ENCODE measurements around the gene CERS3.
A peak's percentile ranks its signal among the peaks of the same experiment; 100 is the strongest.

CERS3 gene

GRCh38 chr15:100544946-100545345 is 16.2 kb upstream of the CERS3 start:
- Mint-ChIP-seq H3K27ac (no peak overlapping the region), H3K4me3 (no peak overlapping the region), H3K27me3 (no peaks in the 10 kb centered on the region), H3K36me3 (no peaks in the 10 kb centered on the region), H3K4me1 (no peaks in the 10 kb centered on the region), H3K9me3 (no peaks in the 10 kb centered on the region)
- ATAC-seq (ENCODE audit: low read depth) (no peak), DNase-seq (ENCODE audit: low spot score in 2 of 2) (no peak)

- H3K9me3 Mint-ChIP-seq = no peaks in the 10 kb centered on the region
- no peak overlapping the region for H3K4me3 Mint-ChIP-seq
- DNase-seq (ENCODE audit: low spot score in 2 of 2) (no peak), ATAC-seq (ENCODE audit: low read depth) (no peak)
- H3K36me3 Mint-ChIP-seq = no peaks in the 10 kb centered on the region
- no peak overlapping the region for H3K27ac Mint-ChIP-seq
- H3K27me3 Mint-ChIP-seq = no peaks in the 10 kb centered on the region
- no peaks in the 10 kb centered on the region for H3K4me1 Mint-ChIP-seq
Observed at GRCh38 chr15:100544338-100544841, 15.6 kb upstream of the CERS3 start.

GRCh38 chr15:100542290-100542689 is 13.5 kb upstream of the CERS3 start:
- Mint-ChIP-seq H3K27me3 (no peaks in the 10 kb centered on the region), H3K4me1 (peaks cover 5% of the 10 kb centered on the region), H3K4me3 (no peak overlapping the region), H3K27ac (no peak overlapping the region), H3K9me3 (no peaks in the 10 kb centered on the region), H3K36me3 (peaks cover 10% of the 10 kb centered on the region)
- DNase-seq (ENCODE audit: low spot score in 2 of 2) (no peak), ATAC-seq (ENCODE audit: low read depth) (no peak)

- DNase-seq (ENCODE audit: low spot score in 2 of 2) = peak; percentile 23 to 44
- H3K36me3 Mint-ChIP-seq = peaks cover 11% of the 10 kb centered on the region
- no peaks in the 10 kb centered on the region for H3K9me3 Mint-ChIP-seq
- no peak overlapping the region for H3K4me3 Mint-ChIP-seq
- H3K27ac Mint-ChIP-seq = peak overlapping the region; percentile 10
- ATAC-seq (ENCODE audit: low read depth) = peak; percentile 100
- peaks cover 13% of the 10 kb centered on the region for H3K4me1 Mint-ChIP-seq
- H3K27me3 Mint-ChIP-seq = peaks cover 5% of the 10 kb centered on the region
Observed at GRCh38 chr15:100537331-100537730, 8.6 kb upstream of the CERS3 start.

GRCh38 chr15:100536733-100537132 is 8.0 kb upstream of the CERS3 start:
- H3K4me3 Mint-ChIP-seq = no peak overlapping the region
- no peak for ATAC-seq (ENCODE audit: low read depth)

GRCh38 chr15:100533886-100534285 is 5.1 kb upstream of the CERS3 start:
- Mint-ChIP-seq H3K9me3 (no peaks in the 10 kb centered on the region), H3K27ac (no peak overlapping the region), H3K27me3 (peaks cover 5% of the 10 kb centered on the region), H3K4me3 (no peak overlapping the region), H3K4me1 (peaks cover 13% of the 10 kb centered on the region), H3K36me3 (peaks cover 8% of the 10 kb centered on the region)
- DNase-seq (ENCODE audit: low spot score in 2 of 2) (no peak), ATAC-seq (ENCODE audit: low read depth) (no peak)

More at GRCh38 chr15:100536733-100537132, 8.0 kb upstream of the CERS3 start:
- peaks cover 11% of the 10 kb centered on the region for H3K36me3 Mint-ChIP-seq
- H3K4me1 Mint-ChIP-seq = peaks cover 13% of the 10 kb centered on the region
- no peak for DNase-seq (ENCODE audit: low spot score in 2 of 2)
- no peaks in the 10 kb centered on the region for H3K9me3 Mint-ChIP-seq
- peaks cover 5% of the 10 kb centered on the region for H3K27me3 Mint-ChIP-seq
- H3K27ac Mint-ChIP-seq = no peak overlapping the region

- peaks cover 4% of the 10 kb centered on the region for H3K36me3 Mint-ChIP-seq
- H3K4me1 Mint-ChIP-seq = peaks cover 4% of the 10 kb centered on the region
- no peak for ATAC-seq (ENCODE audit: low read depth)
Observed at GRCh38 chr15:100531823-100532327, 3.1 kb upstream of the CERS3 start.

GRCh38 chr15:100531204-100531603 is 2.5 kb upstream of the CERS3 start:
- no peaks in the 10 kb centered on the region for H3K4me1 Mint-ChIP-seq
- no peak for ATAC-seq (ENCODE audit: low read depth)
- H3K36me3 Mint-ChIP-seq = peaks cover 4% of the 10 kb centered on the region

More at GRCh38 chr15:100531823-100532327, 3.1 kb upstream of the CERS3 start:
- Mint-ChIP-seq H3K4me3 (no peak overlapping the region), H3K27ac (no peak overlapping the region), H3K27me3 (peaks cover 7% of the 10 kb centered on the region), H3K9me3 (no peaks in the 10 kb centered on the region)
- no peak for DNase-seq (ENCODE audit: low spot score in 2 of 2)

GRCh38 chr15:100529556-100529955 is 806 bp upstream of the CERS3 start:
- no peak for ATAC-seq (ENCODE audit: low read depth)
- H3K9me3 Mint-ChIP-seq = no peaks in the 10 kb centered on the region

More at GRCh38 chr15:100531204-100531603, 2.5 kb upstream of the CERS3 start:
- Mint-ChIP-seq H3K27ac (no peak overlapping the region), H3K27me3 (peaks cover 7% of the 10 kb centered on the region), H3K9me3 (no peaks in the 10 kb centered on the region), H3K4me3 (no peak overlapping the region)
- no peak for DNase-seq (ENCODE audit: low spot score in 2 of 2)

GRCh38 chr15:100526027-100526481 is 2.7 kb downstream of the CERS3 start:
- Mint-ChIP-seq H3K4me1 (no peaks in the 10 kb centered on the region), H3K27me3 (peaks cover 2% of the 10 kb centered on the region), H3K9me3 (peaks cover 3% of the 10 kb centered on the region), H3K4me3 (no peak overlapping the region), H3K27ac (no peak overlapping the region), H3K36me3 (peaks cover 7% of the 10 kb centered on the region)
- DNase-seq (ENCODE audit: low spot score in 2 of 2) (no peak), ATAC-seq (ENCODE audit: low read depth) (no peak)

More at GRCh38 chr15:100529556-100529955, 806 bp upstream of the CERS3 start:
- no peaks in the 10 kb centered on the region for H3K4me1 Mint-ChIP-seq
- peaks cover 7% of the 10 kb centered on the region for H3K27me3 Mint-ChIP-seq
- H3K36me3 Mint-ChIP-seq = peaks cover 4% of the 10 kb centered on the region
- no peak overlapping the region for H3K27ac Mint-ChIP-seq
- no peak overlapping the region for H3K4me3 Mint-ChIP-seq
- no peak for DNase-seq (ENCODE audit: low spot score in 2 of 2)

- DNase-seq (ENCODE audit: low spot score in 2 of 2) (no peak), ATAC-seq (ENCODE audit: low read depth) (no peak)
- H3K9me3 Mint-ChIP-seq = peaks cover 3% of the 10 kb centered on the region
- H3K27ac Mint-ChIP-seq = no peak overlapping the region
- H3K4me3 Mint-ChIP-seq = no peak overlapping the region
- peaks cover 2% of the 10 kb centered on the region for H3K27me3 Mint-ChIP-seq
- peaks cover 2% of the 10 kb centered on the region for H3K4me1 Mint-ChIP-seq
- H3K36me3 Mint-ChIP-seq = peaks cover 6% of the 10 kb centered on the region
Observed at GRCh38 chr15:100525436-100525835, 3.3 kb downstream of the CERS3 start.

- Mint-ChIP-seq H3K27ac (no peak overlapping the region), H3K27me3 (peaks cover 2% of the 10 kb centered on the region), H3K4me3 (no peak overlapping the region), H3K36me3 (peaks cover 5% of the 10 kb centered on the region), H3K4me1 (peaks cover 7% of the 10 kb centered on the region), H3K9me3 (peaks cover 3% of the 10 kb centered on the region)
- no peak for DNase-seq (ENCODE audit: low spot score in 2 of 2)
- no peak for ATAC-seq (ENCODE audit: low read depth)
Observed at GRCh38 chr15:100524326-100524725, 4.4 kb downstream of the CERS3 start.

- ATAC-seq (ENCODE audit: low read depth) (no peak), DNase-seq (ENCODE audit: low spot score in 2 of 2) (no peak)
- Mint-ChIP-seq H3K27me3 (no peaks in the 10 kb centered on the region), H3K4me1 (peaks cover 7% of the 10 kb centered on the region), H3K27ac (no peak overlapping the region), H3K4me3 (no peak overlapping the region), H3K9me3 (peaks cover 3% of the 10 kb centered on the region), H3K36me3 (peaks cover 3% of the 10 kb centered on the region)
Observed at GRCh38 chr15:100521907-100522306, 6.8 kb downstream of the CERS3 start.

- H3K36me3 Mint-ChIP-seq = peaks cover 3% of the 10 kb centered on the region
- peaks cover 3% of the 10 kb centered on the region for H3K9me3 Mint-ChIP-seq
- H3K27me3 Mint-ChIP-seq = no peaks in the 10 kb centered on the region
- ATAC-seq (ENCODE audit: low read depth) (no peak), DNase-seq (ENCODE audit: low spot score in 2 of 2) (no peak)
- H3K27ac Mint-ChIP-seq = no peak overlapping the region
- peaks cover 7% of the 10 kb centered on the region for H3K4me1 Mint-ChIP-seq
- peak overlapping the region; percentile 14 for H3K4me3 Mint-ChIP-seq
Observed at GRCh38 chr15:100520132-100520921, 8.4 kb downstream of the CERS3 start.
